Putamen (tissue), 1 donor: ENCODE measurements around the gene NRG2.
A peak's percentile ranks its signal among the peaks of the same experiment; 100 is the strongest.

Experiments
- DNase-seq: peaks from one replicate; pipeline ENCODE4 v3.0.0-alpha.2; 2016; ENCODE audit warnings: low spot score

The NRG2 gene

GRCh38 chr5:139903450-139903794 is 139.7 kb downstream of the NRG2 start:
- no peak for DNase-seq

DNA sequence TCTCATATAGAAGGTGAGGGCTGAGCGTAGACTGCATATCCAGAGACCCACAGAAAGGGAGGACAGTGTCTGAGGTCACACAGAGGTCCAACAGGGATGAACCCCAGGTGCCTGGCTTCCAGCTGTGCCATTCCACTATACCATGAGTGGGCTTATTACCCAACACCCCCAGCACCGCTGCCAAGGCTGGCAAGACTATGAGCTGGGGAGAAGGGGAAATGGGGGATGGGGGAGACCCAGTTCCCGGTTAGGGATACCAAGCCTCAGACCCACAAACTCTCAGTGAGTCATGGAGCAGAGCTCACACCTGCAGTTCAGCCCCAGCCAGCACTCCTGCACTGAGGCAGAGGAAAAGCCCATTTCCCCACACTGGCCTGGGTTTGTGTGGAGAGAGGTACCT is 141.1 kb downstream of the NRG2 start:
- no peak for DNase-seq

DNA sequence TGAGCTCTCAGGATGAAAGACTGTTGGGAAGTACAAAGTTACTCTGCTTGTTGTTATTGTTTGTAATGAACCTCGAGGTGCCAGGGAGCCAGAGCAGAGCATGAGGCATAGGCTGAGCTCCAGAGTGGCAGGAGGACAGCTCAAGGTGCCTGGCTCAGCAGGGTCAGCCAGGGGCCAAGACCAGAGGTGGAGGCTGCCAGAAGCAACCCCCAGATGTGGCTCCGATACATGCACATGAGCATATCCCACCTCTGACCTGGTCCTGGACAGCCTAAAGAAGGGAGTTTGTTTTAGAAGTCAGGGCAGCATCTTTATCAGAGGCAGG is 141.9 kb downstream of the NRG2 start:
- DNase-seq, result no peak

DNA sequence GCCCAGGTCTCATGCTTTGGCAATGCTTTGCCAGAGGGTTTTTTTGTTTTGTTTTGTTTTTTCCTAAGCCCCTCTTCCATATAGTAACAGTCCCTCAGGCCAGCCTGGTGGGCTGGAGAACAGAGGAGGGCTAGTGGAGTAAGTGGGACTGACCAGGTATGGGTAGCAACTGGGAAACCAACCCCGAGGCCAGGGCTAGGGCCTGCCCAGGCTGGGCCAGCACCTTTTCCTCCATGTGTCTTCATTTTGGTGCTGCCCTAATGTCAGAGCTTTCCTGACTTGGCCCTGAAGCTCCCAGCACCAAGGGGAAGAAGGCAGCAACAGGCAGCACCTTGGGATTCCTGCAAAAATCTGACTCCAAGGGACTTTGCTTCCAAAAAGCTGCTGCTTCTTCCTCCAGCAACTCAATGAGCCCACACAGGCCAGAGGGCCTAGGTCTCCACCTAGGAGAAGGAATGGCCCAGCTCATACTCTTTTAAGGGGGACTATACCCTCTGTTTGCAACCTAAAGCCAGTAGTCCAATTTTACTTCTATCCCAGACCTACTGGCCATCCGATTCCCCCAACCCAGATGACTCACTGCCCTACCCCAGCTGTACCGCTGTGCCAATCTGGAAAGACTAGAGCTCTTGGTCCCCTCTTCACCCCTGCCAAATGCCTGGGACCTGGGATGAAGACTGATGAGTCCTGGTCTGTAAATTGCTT is 142.4 kb downstream of the NRG2 start:
- no peak for DNase-seq

DNA sequence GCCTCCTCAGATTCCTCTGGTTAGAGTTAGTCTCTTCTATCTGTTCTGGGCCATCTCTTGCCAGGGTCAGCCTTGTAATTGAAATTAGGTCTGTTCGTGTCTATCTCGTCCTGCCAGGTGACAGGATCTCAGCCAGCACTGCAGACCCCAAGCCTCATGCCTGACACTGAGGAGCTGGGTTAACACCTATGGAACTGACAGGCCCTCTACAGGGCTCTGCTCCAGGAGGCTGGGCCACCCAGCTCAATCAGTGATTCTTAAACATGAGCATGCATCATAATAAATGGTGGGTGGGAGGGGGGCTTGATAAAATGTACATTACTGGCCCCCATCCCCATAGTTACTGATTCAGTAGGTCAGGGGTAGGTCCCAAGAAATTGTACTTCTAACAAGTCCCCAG is 144.1 kb downstream of the NRG2 start:
- DNase-seq, result no peak

GRCh38 chr5:139897982-139898381 is 145.1 kb downstream of the NRG2 start:
- no peak for DNase-seq

GRCh38 chr5:139897342-139897741 is 145.8 kb downstream of the NRG2 start:
- no peak for DNase-seq

DNA sequence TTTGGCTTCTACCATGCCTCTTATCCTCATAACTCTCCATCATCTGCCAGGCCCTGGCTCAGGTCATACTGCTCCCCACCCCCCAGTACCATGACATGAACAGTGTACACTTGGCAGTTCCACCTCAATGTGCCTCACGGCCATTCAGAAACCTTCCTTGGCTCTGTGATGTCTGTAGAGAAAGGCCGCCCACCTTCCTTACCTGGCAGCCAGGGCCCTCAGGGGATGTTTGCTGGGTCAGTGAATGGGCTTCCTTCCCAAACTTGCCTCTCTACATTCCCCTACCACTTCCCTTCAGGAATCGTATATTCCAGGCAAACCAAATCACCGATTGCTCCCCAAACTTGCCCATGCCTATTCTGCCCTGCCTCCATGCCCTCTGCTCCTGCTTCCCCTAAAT is 146.4 kb downstream of the NRG2 start:
- no peak for DNase-seq

GRCh38 chr5:139895647-139896046 is 147.5 kb downstream of the NRG2 start:
- peak; percentile 29 for DNase-seq

DNA sequence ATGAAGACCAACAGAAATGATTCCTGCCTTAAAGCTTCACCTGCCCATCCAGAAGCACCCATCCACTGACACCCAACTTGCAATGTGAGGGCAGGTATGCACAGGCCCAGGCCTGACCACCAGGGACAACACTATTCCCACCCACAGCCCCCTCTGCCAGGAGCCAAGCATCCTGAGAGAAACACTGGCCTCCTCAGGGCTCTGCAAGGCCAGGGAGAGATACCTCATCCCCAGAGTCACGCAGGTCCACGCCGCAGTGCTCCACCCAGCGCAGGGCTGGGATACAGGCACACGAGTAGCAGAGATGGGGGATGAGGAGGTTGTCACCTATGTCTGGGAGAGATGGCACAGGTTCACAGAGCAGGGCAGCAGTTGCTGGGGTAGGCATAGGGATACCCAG is 148.1 kb downstream of the NRG2 start:
- no peak for DNase-seq

DNA sequence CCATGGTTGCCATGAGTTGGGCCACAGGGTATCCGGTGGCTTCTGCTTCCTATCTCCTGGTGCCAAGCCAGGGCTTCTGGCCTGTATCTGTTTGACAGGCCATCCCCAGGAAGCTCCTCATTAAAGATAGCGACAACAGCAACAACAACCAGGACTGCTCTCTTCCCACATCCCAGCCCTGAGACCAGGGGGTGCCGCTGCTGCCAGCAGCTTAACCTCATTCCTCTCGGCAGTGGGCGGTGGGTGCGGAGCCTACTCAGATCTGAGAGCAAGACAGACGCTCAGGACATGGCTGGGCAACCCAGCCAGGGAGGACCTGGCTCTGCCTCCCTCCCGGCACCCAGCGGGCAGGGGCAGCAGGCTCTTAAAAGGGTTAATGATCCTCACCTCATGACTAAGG is 149.2 kb downstream of the NRG2 start:
- DNase-seq, result no peak

GRCh38 chr5:139889410-139889809 is 153.7 kb downstream of the NRG2 start:
- DNase-seq, result no peak

GRCh38 chr5:139888370-139888769 is 154.7 kb downstream of the NRG2 start:
- DNase-seq, result no peak

GRCh38 chr5:139886213-139886612 is 156.9 kb downstream of the NRG2 start:
- no peak for DNase-seq

- no peak for DNase-seq
These were observed 157.3 kb downstream of the NRG2 start for GRCh38 chr5:139885857-139886208.

DNA sequence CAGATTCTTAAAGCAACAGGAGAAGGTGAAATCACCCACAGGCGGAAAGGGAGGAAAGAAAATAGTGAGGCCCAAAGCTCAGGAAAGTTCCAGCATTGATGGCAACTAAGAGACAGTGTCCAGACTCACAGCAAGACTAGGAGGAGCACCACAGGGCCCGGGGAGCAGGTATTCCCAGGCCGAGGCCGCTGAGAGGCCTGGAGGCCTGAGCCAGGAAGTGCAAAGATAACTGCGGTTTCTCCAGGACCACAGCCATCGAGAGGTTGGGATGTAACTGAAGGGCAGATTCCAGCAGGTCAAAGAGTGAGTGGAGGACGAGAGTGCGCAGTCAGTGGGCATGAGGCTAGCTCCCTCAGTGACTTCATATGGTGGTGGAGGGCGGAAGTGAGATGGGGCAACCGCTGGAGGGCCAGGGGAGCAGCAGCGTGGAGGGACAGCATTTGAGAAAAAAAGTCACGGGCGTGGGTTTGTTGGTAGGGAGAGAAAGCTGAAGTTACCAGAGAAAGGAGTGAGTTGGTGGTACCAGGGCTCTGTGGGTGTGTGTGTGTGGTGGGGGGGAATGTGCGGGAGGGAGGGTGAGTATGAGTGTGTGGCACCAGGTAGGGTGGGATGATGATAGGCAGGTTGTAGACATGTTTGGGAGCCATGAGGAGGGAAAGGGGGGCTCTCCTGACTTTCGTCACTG is 157.8 kb downstream of the NRG2 start:
- no peak for DNase-seq

DNA sequence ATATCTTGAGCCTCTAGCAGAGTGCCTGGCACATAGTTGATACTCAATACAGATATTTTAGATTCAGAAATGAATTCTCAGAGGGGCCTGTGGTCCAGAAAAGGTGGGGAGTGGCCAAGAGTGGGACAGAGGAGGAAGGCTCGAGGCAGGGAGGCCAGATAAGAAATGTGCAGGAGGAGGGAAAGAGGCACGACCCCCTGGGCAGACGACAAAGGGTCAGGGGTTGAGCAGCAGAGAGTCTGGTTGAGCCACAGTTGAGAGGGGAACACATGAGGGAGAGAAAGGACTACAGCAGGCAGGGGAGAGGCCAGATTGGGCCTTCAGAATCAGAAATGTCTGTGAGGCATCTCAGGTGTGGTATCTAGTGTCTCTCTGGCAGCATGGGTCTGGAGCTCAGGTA is 158.4 kb downstream of the NRG2 start:
- DNase-seq, result no peak

DNA sequence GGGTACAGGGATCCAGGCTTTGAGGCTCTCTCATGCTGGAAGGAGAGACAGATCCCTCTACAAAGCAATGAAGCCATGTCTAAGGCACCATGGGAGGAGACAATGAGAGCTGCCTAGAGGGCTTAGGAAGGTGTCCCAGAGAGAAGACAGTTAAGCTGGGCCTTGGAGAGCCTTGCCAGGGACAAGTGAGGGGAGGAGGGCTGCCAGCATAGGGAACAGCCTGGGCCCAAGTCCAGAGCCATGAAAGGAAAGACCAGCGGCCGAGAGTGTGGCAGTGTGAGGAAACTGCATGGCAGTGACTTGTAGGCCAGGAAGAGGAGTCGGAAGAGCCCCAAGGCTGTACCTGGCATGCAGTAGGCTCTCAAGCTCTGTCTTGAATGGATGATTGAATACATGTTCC is 159.0 kb downstream of the NRG2 start:
- no peak for DNase-seq

DNA sequence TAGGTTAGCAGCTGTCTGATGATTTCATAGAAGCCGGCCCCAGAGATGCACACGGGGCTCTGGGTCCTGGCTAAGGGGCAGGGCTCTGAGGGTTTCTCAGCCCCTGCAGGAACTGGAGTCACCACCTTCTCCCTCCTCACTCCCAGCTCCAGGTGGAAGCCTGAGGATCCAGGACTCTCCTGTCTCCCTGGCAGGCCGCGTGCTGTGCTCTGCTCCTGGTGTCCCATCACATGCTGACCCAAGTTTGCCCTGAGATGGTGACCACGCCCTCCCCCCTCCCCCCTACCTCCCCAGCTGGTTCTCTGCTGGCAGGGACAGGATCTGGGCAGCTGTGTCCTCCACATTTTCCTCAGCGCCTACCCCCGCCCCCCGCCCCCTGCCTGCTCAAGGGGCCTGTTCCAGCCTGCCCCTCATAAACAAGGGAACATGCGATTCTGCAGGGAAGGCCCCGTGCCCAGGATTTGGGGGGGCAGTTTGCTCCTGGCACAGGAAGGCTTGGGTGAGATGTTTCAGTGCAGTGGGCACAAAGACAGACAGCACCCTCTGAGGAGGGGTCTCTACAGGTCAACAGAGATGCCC is 160.0 kb downstream of the NRG2 start:
- no peak for DNase-seq

DNA sequence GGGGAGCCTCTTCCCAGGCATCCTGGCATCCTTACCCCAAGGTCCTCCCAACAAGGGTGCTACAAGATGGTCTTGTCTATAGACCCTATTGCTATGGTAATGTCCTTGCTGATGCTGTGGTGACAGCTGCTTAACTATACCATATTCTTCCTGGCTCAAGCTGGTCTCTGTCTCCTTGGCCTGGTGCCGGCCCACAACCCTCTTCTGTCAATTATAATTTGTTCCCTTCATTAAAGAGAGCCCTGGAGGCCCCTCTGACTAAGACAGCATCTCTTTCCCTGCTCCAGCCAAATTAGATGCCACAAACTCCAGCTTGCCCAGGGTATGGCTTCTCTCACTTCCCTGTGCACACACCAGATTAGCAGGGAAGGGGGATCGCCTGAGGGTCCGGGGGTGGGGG is 160.8 kb downstream of the NRG2 start:
- DNase-seq, result no peak

GRCh38 chr5:139881143-139881733 is 161.9 kb downstream of the NRG2 start:
- no peak for DNase-seq

DNA sequence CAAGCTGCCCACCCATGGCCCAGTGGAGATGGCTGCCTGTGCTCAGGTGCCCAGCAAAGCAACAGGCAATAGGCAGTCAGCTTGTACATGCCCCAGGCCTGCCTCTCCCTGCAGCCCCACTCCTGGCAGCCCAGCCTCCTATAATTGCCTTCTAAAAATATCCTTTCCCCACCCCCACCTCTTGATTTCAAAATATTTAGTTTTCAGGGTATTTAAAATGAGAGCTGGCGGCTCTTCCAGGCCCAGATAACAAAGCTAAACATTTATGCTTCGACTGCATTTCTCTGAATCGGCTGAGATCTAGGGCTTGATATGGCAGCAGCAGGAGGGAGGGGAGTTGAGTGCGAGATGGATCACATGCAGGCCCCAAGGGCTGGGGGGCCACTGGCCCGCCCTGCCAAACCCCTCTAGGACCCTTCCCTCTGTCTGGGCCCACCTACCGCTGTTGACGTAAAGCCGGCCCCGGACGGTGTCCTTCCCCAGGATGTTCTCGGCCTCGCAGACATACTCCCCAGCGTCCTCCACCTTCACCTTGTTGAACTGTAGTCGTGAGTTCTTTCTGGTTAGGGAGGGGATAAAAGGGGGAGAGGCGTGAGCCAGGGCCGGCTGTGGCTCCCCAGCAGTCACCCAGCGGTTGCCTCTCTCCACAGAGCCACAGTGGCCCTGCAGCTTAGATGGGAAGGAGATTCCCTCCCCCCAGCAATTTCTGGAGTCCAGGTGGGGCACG is 162.5 kb downstream of the NRG2 start:
- no peak for DNase-seq

DNA sequence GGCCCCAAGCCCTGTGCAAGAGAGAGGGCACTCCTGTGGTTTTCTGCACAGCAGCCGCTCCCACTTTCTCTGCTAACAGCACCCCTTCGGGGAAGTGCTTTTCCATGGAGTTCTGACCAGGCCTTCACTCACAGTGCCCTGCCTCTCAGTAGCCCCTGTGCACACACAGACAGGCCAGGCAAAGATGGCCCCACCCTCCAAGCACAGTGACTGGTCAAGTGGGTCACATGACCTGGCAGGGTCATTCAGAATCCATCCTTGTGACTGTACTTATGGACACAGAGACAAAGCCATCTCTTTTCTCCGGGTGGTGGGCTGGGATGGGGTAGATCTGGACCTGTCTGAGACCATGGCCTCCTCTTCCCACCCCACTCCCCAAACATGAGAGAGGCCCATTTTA is 165.0 kb downstream of the NRG2 start:
- DNase-seq, result no peak
